DND-41 (cell line): ENCODE results near the gene CPED1.

ENCODE experiments used
- CTCF ChIP-seq: IDR thresholded peaks from 2 replicates; pipeline ENCODE4 v1.5.1; 2012; ENCODE audit warnings: borderline replicate concordance, low read length, moderate library complexity, mild to moderate bottlenecking; ENCODE audit not compliant: poor library complexity, severe bottlenecking; ENCODE audit errors: extremely low read depth
- EZH2 ChIP-seq: IDR thresholded peaks from 3 replicates; pipeline ENCODE4 v1.6.1; 2012; ENCODE audit warnings: borderline replicate concordance, low read depth, mild to moderate bottlenecking, moderate library complexity, low read length, inconsistent platforms; ENCODE audit not compliant: severe bottlenecking

- TF ChIP-seq EZH2 (no peak), CTCF (no peak)
Observed at GRCh38 chr7:121275204-121275603, 286.7 kb downstream of the CPED1 start.
